GM10847 (cell line): ENCODE measurements around the gene ASTN1.

Experiments used
- POLR2A ChIP-seq: IDR thresholded peaks from 2 replicates; pipeline ENCODE4 v1.6.1; 2011; ENCODE audit not compliant: insufficient read length; ENCODE audit errors: extremely low read depth

The ASTN1 gene

GRCh38 chr1:177164380-177165068 lies at the start of gene ASTN1:
Gene ASTN1, minus strand, starts transcription at chr1:177164712. Its CDS starts 36 bp downstream, at chr1:177164676.
- no peak for TF ChIP-seq POLR2A

- no peak for TF ChIP-seq POLR2A
These were observed 46.7 kb upstream of the ASTN1 start for GRCh38 chr1:177211231-177211630.

GRCh38 chr1:177210071-177210470 lies 45.6 kb upstream of the ASTN1 start:
- TF ChIP-seq POLR2A, result no peak

GRCh38 chr1:177209357-177209756 lies 44.8 kb upstream of the ASTN1 start:
- TF ChIP-seq POLR2A, result no peak

- no peak for TF ChIP-seq POLR2A
These were observed 44.4 kb upstream of the ASTN1 start for GRCh38 chr1:177208920-177209319.

GRCh38 chr1:177206831-177207355 lies 42.4 kb upstream of the ASTN1 start:
- no peak for TF ChIP-seq POLR2A

- no peak for TF ChIP-seq POLR2A
These were observed 35.8 kb upstream of the ASTN1 start for GRCh38 chr1:177200290-177200689.

GRCh38 chr1:177198243-177198642 lies 33.7 kb upstream of the ASTN1 start:
- TF ChIP-seq POLR2A, result no peak

GRCh38 chr1:177190308-177190970 lies 25.9 kb upstream of the ASTN1 start:
- no peak for TF ChIP-seq POLR2A

- TF ChIP-seq POLR2A, result no peak
These were observed 22.1 kb upstream of the ASTN1 start for GRCh38 chr1:177186639-177187038.

- no peak for TF ChIP-seq POLR2A
These were observed 20.7 kb upstream of the ASTN1 start for GRCh38 chr1:177185209-177185608.

- no peak for TF ChIP-seq POLR2A
These were observed 19.3 kb upstream of the ASTN1 start for GRCh38 chr1:177183836-177184235.

- no peak for TF ChIP-seq POLR2A
These were observed 17.2 kb upstream of the ASTN1 start for GRCh38 chr1:177181631-177182291.

GRCh38 chr1:177181280-177181630 lies 16.7 kb upstream of the ASTN1 start:
- no peak for TF ChIP-seq POLR2A

- no peak for TF ChIP-seq POLR2A
These were observed 10.6 kb upstream of the ASTN1 start for GRCh38 chr1:177174921-177175634.
